ENCODE data around the gene PALD1.

PALD1 gene

DNA sequence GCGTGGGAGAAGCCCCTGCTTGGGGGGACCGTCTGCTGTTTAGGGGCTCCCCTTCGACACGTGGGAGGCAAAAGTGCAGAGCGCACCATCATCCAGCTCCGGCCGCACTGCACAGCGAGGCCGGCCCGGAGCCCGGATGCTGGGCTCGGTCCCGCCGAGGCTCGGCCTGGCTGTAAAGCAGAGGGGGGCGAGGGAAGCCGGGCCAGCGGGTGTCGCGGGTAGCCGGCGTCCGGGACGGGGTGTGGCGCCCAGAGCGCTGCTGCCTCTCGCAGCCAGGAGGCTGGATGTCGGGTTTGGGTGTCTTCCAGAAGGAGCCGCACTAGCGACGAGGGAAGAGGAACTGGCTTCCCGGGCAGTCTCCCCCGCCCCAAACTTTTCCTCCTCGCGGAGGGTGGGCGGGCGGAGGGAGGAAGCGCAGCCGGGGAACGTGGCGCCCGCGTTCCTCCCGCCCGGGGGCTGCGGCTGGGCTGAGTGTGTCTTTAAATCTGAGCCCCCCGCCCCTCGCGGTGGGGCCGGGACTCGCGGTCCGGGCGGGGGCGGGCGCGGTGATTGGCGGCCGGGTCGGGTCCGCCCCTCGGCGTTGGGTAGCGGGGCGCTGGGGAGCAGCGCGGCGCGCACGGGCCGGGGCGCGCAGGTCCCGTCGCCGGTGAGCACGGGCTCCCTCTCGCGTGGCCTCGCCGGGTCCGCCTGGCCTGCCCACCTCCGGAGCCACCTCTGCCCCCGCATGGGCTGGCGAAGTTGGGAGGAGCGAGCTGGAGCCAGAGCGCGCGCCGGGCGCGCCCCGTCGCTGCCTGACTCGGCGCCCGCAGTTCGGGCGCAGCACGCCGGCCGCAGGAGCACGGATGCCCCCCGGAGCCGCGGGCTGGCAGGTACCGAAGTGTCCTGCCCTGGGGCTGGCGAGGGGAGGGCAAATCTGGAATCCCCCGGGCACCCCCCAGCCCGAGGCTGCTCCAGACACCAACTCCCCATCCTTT, at the start of gene PALD1:
Gene PALD1, plus strand, starts transcription at position 577 of the 974 bp plus-strand sequence. CDS start 47,185 bp downstream, outside the sequence.
- DNase-seq: no peak

DNA sequence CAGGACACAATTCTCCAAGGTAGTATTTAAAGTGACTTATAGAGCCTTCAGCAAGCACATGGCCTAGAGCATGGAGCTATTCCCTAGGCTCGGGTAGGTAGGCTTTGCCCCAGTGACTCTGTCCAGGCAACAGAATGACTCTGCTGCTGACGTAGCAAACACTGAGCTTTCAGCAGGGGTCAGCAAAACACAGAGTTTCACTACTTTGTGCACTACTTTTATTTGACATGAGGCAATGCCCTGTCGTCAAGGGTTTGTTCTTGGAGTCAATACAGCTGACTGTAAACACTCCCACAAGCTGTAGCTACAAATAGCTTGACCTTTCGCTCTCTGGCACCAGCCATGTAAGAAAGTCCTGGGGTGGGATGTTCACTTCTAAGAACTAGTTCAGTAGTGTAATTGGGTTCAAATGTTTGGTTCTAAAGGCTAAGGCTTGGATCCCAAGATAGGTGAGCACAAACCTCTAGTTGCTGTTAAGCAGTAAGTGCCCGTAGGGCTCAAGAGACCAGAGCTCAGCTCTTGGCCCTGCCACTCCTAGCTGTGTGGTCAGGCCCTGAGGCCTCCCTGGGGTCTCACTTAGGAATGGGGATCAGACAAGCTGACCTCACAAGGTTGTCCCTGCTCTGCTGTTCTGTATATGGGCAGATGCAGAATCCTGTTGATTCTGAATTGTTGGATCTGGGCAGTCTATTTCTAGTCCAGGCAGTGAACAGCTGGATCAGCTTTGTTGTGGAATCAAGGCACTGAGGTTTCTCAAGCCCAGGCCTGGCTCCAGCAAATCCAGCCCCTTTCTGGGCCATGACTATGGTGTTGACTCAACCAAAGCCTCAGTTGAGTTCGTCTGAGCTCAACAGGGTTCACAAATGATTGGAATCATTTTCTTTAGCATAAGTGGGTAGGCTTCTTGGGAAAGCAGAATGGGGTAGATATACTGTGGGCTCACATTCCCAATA, 47.8 kb upstream of the PALD1 start:
- no peak for DNase-seq

DNA sequence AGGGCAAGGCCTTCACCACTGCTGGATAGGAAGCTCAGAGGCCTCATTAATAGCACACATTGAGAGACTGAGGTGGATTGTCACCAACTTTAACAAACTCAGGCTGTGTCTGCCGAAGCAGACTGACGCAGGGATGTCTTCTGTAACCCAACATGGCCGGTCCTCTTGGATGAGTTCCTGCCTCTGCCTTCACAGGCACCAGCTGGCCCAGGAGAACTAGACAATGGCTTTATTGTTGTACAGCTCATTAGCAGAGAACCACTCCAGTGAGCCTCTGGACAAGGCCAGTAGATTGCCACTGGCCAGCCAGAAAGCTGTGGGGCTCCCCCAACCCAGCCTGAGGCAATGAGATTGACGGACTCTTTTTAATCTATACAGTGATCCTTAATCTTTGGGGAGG, 46.5 kb upstream of the PALD1 start:
- no peak for DNase-seq

DNA sequence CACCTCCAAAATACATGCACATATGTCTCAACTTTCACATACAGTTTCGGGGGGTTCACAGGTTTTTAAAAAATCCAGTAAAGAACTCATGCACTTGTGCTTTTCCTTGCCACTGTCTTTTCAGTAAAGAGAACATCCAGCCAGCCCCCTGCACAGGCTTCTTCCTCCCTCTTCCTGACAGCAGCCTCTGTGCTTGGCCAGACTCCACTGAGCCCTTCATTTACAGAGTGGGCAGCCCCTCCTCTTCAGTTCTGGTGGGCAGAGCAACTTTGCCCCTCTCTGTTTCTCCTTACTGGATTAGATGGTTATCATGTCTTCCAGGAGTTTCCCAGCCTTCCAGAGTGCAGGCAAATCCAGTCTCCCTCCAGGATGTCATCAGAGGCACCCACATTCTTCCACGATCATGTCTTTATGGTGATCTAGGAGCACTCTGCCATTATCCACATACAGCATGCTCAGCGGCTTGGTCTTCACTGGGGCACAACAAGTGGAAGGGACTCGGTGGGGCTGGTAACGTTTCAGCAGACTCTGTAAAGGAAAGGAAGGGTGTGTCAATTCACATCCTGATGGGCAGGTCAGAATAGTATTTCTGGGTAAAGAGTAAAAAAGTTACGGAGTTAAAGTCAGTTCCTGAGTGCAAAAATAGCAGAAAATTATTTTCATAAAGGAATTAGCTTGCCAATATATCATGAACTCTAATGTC, 45.9 kb upstream of the PALD1 start:
- DNase-seq: no peak

DNA sequence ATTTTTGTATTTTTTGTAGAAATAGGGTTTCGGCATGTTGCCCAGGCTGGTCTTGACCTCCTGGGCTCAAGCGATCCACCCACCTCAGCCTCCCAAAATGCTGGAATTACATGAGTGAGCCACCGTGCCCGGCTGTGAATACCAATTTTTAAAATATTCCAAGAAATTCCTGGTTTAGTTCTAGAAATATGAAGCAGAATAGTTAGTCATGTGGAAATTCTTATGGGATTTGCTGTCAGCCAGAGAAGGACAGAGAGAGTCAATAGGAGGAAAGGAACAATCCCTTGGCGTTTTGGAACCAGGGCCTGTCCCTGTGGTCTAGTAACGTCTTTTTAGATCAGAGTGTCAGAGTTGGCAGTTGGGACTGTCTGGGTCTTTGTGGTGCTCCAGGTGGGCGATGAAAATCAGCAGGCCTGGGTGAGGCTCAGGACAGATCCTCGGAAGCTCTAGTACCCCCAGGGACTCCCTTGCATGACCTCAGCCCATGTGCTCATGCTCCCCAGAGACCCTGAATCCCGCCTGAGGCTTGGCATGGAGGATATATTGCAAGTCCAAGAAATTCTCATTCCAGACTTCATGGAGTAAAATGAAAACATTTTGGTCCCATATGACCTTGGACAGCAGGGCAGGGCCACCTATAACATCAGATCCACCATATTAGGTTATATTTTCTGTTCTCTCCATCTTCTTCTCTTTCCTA, 44.8 kb upstream of the PALD1 start:
- no peak for DNase-seq

DNA sequence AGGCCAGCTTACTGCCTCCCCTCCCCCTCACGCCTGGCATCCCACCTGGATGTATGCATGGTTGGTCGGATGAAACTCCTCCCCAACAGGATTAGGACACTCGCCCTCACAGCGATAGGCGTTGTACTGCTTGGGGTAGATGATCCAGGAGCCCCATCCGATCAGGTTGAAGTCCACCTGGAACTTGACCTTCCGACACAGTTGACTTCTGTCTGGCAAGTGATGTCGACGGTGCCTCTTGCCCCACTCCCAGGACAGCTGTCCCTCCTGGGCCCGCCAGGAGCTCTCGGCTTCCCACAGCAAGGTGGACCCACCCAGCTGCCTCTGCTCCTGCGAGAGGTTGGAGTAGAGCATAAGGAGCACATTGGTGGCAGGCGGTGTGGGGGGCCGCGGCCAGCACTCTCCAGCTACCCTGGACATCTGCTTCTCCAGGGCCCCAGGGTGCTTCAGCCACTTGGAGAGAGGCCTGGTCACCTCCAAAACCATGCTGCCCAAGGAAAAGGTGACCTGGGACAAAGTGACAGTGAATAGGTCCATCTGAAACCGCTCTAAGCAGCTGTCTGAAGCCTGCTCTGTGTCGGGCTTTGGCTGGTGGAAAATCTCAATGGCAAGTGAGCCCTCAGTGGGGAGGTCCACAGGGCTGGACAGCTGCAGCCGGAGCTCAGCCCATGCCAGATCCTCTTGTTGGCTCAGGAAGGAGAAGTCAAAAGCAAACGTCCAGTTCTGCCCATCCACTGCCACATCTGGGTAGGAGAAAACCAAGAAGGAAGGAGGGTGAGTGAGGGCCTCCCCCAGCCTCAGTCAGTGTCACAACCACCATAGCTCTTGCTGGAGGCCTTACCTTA, 43.1 kb upstream of the PALD1 start:
- DNase-seq: no peak

DNA sequence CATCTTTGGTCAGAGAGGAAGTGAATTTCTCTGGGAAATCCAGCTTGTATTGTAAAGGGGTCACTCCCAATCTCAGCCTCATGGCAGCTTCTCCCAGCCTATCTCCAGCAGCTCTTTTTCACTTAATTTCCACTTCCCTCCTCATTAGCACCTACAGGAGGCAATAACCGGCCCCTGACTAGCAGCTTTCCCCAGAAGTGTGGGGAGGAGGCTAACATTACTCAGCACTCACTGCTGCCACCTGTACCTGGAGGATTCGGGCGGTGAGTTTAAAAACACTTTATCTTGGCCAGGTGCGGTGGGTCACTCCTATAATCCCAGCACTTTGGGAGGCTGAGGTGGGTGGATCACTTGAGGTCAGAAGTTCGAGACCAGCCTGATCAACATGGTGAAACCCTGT, 40.8 kb upstream of the PALD1 start:
- no peak for DNase-seq

DNA sequence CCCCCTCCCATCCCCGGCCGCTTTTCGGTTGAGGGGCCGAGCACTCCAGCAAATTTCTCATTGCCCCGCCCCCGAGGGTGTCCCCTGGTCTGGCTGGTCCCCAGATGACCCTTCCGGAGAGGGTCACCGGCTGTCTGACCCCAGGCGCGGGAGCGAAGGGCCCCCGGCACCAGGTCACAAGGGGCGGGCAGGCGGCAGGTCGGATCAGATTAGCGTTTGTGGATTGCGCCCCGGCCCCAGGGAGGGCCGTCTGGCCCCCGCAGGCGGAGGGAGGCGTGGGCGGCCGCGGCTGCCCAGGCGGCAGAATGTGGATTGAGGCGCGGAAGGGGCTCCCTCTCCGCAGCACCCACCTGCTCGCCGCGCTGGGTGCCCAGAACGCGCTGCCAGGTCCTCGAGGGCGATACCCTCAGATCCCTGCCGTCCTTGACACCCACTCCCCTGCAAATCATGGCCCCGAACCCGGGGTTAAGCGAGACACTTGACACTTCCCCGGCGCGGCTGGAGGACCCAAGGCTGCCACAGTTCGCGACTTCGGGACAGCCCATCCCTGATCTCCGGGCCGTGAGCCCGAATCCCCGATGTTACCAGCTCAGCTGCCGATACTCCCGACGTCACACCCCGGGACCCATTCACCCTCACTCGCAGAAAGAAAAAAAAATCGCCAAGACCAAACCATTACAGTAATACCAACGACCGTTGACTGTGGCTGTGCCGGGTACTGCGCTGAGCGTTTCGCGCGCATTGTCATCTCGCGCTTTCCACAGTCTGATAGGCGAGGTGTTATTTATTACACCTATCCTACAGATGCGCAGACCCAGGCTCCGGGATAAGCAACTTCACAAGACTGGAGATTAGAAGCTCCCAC, 38.0 kb upstream of the PALD1 start:
- DNase-seq: no peak

DNA sequence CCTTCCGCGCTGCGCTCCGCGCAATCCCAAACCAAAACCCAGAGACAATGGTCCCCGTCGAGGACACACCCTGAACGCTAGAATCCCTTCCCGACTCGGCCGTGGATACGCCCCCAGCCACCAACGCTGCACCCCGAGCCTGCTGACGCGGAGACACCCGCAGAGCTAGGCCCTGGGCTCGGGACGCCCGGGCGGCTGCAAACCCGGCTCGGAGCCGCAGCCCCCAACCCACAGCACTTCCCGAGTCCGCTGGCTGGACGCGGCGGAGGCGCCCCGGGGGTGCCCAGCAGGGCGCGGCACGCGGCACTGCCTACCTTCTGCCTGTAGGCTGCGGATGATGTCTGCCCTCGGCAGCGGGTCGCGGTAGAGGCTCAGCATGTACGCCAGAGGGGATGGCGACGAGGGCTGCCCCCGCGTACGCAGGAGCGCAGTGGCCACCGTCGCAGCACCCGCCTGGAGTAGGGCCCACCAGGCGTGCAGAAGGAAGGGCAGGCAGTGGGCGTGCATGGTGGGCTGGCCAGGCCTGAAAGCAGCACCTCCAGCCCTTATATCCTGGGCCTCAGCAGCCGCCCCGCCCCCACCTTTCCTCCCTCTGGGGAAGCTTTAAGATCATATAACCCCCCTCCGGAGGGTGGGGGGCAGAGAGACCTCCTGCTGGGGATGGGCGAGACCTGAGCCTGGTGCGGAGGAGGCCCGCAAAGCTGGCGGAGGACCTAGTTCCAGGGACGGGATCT, 37.2 kb upstream of the PALD1 start, which contains the start of gene NODAL:
Gene NODAL, minus strand, starts transcription at position 521 of the 734 bp plus-strand sequence. Its CDS starts 14 bp downstream, at position 507.
- no peak for DNase-seq

DNA sequence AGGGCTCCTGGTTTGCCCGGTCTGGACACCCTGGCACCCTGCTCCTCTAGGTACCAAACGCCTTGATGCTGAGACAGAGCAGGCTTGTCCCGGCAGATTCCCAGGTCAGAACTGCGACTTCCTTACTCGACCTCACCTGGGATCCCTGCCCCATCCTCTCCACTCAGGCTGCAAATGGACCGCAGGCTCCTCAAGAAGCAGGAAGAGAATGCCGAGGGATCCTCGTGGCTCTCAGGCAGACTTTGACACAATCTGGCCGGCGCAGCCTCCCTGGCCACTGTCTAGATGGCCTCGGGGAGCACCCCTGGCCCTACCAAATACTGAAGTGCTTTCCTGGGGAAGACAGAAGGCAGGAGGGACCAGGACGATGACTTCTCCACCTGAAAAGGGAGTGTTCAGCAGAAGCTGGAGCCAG, 36.7 kb upstream of the PALD1 start:
- no peak for DNase-seq

DNA sequence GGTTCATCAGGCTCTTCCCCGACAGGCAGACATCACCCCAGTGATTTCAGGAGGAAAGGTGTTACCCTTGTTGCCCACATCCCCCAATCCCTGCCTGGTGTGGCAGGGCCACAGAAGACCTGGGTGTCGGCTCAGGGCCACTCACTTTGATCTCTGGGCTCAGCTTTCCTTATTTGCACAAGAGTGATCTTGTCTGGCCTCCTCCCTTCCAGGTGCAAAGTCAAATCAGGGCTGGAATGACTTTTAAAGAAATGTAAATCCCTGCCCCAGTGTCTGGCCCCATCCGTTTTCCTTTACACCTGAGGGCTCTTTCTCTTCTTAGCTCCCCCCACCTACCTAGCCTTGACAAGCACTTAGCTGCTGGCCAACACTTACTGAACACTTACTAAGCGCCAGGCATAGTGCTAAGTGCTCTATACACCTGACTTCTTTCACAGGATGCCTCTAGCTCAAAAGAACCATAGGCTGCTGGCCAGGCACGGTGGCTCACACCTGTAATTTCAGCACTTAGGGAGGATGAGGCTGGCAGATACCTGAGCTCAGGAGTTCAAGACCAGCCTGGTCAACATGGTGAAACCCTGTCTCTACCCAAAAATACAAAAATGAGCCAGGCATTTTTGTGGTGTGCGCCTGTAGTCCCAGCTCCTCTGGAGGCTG, 36.1 kb upstream of the PALD1 start:
- DNase-seq: no peak

DNA sequence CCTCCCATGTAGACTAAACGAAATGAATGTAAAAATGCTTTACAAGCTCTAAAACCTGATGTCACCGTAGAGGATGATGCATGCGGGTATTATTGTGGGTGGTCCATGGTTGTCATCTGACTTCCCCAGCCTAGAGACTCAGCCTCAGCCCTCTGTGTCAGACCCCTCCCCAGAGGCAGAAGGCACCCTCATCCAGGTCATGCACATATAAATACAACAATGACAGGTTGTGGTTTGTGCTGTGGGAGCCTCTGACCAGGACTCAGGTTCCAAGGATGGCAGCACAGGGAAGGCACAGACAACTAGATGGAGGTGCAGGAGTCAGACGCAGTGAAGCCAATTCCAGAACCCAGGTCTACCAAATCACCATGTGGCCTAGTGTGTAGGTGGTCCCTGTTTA, 33.8 kb upstream of the PALD1 start:
- no peak for DNase-seq

DNA sequence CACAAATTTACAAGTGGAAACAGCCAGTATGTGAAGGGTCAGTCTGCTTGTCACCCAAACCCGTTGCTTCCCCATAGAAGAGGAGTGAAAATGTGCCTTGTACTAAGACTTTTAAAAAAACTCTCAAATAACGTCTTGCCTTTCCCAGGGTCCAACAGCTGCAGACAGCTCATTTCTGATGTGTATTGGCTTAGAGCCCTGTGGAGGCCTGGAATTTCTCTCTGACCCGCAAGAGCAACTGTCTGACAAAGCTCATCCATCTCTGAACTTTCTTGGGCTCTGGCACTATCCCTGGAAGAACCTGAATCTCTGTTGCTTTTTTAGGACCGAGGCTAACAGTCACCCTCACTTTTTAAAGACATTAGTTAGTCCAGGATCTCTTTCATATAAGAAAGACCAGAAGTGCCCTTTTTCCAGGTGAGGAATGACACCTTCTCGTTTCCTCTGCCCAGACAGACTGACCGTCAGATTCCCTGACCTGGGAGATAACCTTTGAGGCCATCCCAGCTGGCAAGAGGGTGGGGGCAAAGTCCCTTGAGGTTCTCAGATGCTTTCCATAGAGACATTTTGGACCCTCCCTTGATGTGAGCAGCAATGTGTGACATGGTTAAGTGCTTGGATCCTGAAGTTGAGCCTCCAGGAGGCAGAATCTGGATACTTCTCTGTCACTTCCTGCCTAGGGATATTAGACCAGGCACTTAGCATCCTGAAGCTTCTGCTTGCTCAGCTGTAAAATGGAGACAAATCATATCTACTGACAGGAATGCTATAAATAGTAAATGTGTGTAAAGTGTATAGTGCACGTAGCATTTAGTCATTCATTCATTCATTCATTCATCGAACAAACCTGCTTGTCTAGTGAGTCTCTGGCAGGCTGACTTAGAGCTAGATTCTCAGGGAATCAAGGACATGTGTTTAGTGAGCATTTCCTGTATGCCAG, 32.6 kb upstream of the PALD1 start:
- no peak for DNase-seq

DNA sequence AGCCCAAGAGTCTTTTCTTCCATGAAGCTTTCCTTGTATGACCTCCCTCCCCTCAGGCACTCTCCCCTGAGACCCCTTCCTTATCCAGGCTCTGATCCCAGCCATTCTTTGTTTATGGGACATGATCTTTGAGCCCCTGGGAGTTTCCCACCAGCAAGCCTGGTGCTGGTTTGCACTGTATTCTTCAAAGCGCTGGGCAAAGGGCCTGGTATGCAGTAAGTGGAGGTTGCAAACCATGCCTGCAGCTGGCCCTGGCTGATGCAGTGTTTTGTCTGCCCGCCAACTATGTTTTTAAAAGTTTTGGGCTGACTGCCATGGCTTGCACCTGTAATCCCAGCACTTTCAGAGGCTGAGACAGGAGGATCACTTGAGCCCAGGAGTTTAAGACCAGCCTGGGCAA, 30.3 kb upstream of the PALD1 start:
- DNase-seq: no peak

DNA sequence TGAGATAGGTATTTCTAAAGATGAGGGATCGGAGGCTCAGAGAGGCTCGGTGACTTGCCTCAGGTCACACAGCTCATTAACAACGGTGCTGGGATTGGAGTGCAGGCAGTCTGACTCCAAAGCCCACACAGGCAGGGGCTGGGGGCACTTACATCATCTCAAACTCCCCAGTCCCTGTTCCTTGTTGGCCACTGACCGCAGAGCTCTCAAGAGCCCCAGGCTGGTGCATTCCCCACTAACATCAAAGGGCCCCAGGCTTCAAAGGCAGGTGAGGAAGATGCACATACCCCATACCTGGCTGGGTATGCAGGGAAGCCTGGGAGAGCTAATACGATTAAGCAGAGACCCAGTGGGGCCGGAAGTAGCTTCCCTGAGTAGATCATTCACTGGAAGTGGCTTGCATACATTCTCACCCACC, 23.3 kb upstream of the PALD1 start:
- no peak for DNase-seq

DNA sequence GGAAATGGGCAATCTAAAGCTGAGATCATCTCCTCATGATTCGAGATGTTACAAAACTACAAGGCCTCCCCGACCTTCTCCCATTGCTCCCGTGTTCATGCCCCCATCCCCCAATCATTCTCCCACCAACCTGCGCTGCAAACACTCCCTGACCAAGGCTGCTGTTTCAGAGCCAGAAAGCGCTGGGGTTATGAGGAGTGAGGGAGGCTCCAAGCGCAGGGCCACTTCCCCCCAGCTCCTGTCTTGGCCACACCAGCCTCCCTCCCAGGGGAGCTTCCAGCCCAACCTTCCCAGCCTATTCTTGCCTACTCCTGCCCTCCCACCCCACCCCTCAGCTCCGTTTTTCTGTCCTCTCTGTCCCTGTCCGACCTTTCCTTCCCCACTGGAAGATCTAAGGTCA, 22.4 kb upstream of the PALD1 start:
- no peak for DNase-seq

DNA sequence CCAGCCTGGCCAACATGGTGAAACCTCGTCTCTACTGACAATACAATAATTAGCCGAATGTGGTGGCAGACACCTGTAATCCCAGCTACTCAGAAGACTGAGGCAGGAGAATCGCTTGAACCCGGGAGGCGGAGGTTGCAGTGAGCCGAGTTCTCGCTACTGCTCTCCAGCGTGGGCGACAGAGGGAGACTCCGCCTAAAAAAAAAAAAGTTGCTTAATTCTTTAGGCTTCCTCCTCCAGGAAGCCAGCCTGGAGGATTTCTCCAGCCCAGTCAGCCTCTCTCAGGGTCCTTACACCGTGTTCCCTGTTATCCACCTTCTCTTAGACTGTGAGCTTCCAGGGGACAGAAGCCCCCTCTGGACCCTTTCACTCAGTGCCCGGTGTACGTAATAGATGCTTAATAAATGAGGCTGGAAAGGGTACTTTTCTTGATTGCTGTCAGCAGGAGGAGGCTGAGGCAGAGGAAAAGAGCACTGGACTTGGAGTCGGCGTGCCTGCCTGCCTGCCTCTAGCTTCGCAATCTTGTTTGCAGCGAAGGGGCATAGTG, 20.7 kb upstream of the PALD1 start:
- no peak for DNase-seq
